Vagina (tissue), 2 donors: ENCODE data around the gene ARAF.

ENCODE experiments used
- POLR2A ChIP-seq, 2 donors: fragments of 450-650 bp; IDR thresholded peaks; one replicate each; pipeline ENCODE4 v1.6.1; 2017; ENCODE audit warnings: antibody characterized with exemption in 2 of 2, mild to moderate bottlenecking in 2 of 2, moderate library complexity in 2 of 2
- POLR2AphosphoS5 ChIP-seq, 2 donors: sonication (generic); formaldehyde crosslinking; IDR thresholded peaks; one replicate each; pipeline ENCODE4 v1.9.0; 2017; ENCODE audit warnings: antibody characterized with exemption in 2 of 2, mild to moderate bottlenecking in 2 of 2, low read depth in 1 of 2; ENCODE audit not compliant: insufficient read depth in 1 of 2
- TF ChIP-seq, protein P1 (sequence below), 3 experiments: fragments of 450-650 bp in 2 of 3; fragments of 200-600 bp in 1 of 3; sonication (generic) in 1 of 3; IDR thresholded peaks; one replicate each; pipeline ENCODE4 v1.5.1; 2017 to 2019; ENCODE audit warnings: antibody characterized with exemption in 3 of 3, mild to moderate bottlenecking in 2 of 3, moderate library complexity in 2 of 3

DNA sequence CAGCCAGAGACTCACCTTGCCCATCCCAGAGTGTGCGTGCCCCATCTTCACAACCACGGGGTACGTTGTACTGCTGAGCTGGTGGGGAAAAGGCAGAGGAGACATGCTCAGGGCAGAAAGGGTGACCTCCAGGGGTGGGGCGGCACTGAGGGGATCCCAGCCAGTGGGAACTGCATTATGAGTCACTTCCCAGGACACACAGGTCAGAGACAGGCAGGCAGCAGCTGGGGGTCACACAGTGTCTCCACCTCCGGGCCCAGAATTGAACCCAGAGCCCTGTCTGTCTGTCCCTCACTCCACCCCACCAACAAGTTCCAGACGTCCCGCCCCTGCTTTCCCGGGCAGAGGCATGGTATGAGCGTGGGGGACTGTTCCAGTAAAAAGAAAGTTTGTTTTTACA lies 16.4 kb downstream of the ARAF start:
- TF ChIP-seq, protein P1, sequence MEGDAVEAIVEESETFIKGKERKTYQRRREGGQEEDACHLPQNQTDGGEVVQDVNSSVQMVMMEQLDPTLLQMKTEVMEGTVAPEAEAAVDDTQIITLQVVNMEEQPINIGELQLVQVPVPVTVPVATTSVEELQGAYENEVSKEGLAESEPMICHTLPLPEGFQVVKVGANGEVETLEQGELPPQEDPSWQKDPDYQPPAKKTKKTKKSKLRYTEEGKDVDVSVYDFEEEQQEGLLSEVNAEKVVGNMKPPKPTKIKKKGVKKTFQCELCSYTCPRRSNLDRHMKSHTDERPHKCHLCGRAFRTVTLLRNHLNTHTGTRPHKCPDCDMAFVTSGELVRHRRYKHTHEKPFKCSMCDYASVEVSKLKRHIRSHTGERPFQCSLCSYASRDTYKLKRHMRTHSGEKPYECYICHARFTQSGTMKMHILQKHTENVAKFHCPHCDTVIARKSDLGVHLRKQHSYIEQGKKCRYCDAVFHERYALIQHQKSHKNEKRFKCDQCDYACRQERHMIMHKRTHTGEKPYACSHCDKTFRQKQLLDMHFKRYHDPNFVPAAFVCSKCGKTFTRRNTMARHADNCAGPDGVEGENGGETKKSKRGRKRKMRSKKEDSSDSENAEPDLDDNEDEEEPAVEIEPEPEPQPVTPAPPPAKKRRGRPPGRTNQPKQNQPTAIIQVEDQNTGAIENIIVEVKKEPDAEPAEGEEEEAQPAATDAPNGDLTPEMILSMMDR (IDR thresholded peaks at IDR 0.05), result no peak
- TF ChIP-seq POLR2A (IDR thresholded peaks at IDR 0.05), result no peak
- TF ChIP-seq POLR2AphosphoS5 (IDR thresholded peaks at IDR 0.05; ENCODE audit: insufficient read depth in 1 of 2, low read depth in 1 of 2), result no peak
